Stimulated activated CD8-positive, alpha-beta memory T cell treated with anti-CD3 and anti-CD28 coated beads, Interleukin-2, amount 100 ng/mL, for 1 hour (primary cell): ENCODE measurements around the gene CCDC18.
"Not testable (repeated sequence)": the region's sequence is repeated elsewhere in the genome, so short reads cannot be mapped to it uniquely, and the experiment has no call there.

Source experiments
- DNase-seq, 2 donors: peaks; one replicate each; pipeline ENCODE4 v3.0.0-alpha.2; 2020; ENCODE audit warnings: low read depth in 2 of 2

CCDC18 gene

DNA sequence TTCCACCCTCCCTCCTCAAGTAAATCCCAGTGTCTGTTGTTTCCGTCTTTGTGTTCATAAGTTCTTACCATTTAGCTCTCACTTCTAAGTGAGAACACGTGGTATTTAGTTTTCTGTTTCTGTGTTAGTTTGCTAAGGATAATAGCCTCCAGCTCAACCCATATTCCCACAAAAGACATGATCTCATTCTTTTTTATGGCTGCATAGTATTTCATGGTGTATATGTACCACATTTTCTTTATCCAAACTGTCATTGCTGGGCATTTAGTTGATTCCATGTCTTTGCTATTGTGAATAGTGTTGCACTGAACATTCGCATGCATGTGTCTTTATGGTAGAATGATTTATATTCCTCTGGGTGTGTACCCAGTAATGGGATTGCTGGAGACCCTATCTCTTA is 5.9 kb upstream of the CCDC18 start:
- not testable (repeated sequence) for DNase-seq

- DNase-seq: no peak
These were observed 2.5 kb upstream of the CCDC18 start for GRCh38 chr1:93177991-93178390.

GRCh38 chr1:93178418-93178817 is 2.1 kb upstream of the CCDC18 start:
- DNase-seq: no peak

GRCh38 chr1:93179886-93180722 is 420 bp upstream of the CCDC18 start, which contains the start of gene TMED5:
TMED5 (minus strand) TSS chr1:93180413; CDS start chr1:93180242, 171 bp downstream.
- DNase-seq: peak; percentile 92 to 93

- DNase-seq: no peak
These were observed 6.1 kb downstream of the CCDC18 start for GRCh38 chr1:93186667-93187066.

DNA sequence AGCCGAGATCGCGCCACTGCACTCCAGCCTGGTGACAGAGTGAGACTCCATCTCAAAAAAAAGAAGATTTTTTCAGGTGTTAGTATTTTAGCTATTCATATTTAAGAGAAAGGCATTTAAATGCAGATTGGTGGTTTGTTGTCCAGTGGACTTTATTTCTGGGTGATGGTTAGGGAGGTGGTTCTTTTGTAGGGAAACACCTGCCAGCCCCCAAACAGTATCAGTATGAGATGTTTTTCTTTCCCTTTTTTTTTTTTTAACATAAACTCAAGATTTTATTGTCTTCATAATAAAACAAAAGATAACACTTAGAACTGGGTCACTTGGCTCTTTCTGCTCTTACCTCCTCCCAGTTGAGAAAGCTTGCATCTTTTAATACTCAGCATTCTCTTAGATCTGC is 9.9 kb downstream of the CCDC18 start:
- no peak for DNase-seq

- DNase-seq: no peak
These were observed 13.9 kb downstream of the CCDC18 start for GRCh38 chr1:93194231-93194990.

DNA sequence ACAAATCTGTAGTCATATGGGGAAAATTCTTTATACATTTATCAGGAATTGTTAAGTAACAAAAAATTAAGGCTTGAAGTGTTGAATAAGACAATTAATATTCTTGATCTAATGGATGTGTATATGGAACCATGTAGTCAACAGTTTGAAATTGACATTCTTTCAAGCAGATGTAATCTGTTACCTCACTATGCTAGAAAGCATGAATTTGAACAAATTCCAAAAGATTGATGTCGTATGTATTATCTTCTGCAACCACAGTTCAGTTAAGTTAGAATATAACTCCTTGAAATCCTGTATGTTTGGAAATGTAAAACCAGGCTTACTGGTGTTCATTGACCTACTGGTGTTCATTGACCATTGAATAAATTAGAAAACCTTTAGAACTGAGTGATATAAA is 16.1 kb downstream of the CCDC18 start:
- DNase-seq: no peak

- DNase-seq: no peak
These were observed 18.6 kb downstream of the CCDC18 start for GRCh38 chr1:93199150-93199549.

- no peak for DNase-seq
These were observed 19.6 kb downstream of the CCDC18 start for GRCh38 chr1:93200086-93200620.

GRCh38 chr1:93200714-93201113 is 20.2 kb downstream of the CCDC18 start:
- no peak for DNase-seq

- no peak for DNase-seq
These were observed 25.5 kb downstream of the CCDC18 start for GRCh38 chr1:93205892-93206566.

GRCh38 chr1:93206567-93206954 is 26.0 kb downstream of the CCDC18 start:
- no peak for DNase-seq

GRCh38 chr1:93207211-93207610 is 26.7 kb downstream of the CCDC18 start:
- no peak for DNase-seq

GRCh38 chr1:93215322-93215721 is 34.8 kb downstream of the CCDC18 start:
- no peak for DNase-seq

DNA sequence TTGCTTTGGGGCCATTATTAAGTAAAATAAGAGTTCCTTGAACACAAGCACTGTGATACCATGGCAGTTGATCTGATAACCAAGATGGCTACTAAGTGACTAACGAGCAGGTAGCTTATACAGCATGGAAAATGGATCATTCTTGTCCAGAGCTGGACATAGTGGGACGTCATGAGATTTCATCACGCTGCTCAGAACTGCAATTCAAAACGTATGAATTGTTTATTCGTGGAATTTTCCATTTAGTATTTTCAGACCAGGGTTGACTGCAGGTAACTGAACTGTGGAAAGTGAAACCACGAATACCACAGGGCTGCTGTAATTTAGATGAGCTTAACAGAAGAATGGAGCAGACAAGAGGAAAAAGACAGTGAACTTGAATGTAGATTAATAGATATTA is 38.9 kb downstream of the CCDC18 start:
- DNase-seq: no peak

DNA sequence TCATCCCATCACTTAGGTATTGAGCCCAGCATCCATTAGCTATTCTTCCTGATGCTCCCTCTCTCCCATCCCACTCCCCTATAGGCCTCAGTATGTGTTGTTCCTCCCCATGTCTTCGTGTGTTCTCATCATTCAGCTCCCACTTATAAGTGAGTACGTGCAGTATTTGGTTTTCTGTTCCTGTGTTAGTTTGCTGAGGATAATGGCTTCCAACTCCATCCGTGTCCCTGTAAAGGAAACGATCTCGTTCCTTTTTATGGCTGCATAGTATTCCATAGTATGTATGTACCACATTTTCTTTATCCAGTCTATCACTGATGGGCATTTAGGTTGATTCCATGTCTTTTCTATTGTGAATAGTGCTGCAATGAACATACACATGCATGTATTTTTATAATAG is 40.2 kb downstream of the CCDC18 start:
- DNase-seq: not testable (repeated sequence)

- DNase-seq: no peak
These were observed 41.4 kb downstream of the CCDC18 start for GRCh38 chr1:93221913-93222312.

GRCh38 chr1:93223023-93223675 is 42.6 kb downstream of the CCDC18 start:
- DNase-seq: no peak

DNA sequence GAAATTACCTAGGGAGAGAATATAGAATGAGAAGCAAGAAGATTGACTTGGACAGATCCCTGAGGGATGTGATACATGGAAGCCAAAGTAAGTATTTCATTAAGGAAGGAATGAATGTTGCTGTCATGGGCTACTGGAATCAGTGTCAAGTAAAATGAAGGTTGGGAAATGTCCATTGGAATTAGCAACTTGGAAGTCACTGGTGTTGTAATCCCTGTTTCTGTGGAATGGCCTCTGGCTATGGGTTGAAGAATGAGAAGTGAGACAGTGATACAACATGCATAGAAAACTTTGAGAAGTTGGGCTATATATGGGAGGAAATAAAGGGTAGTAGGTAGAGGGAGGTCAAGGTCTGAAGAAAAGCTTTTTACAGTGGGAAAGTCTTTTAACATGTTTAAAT is 54.7 kb downstream of the CCDC18 start:
- DNase-seq: no peak

DNA sequence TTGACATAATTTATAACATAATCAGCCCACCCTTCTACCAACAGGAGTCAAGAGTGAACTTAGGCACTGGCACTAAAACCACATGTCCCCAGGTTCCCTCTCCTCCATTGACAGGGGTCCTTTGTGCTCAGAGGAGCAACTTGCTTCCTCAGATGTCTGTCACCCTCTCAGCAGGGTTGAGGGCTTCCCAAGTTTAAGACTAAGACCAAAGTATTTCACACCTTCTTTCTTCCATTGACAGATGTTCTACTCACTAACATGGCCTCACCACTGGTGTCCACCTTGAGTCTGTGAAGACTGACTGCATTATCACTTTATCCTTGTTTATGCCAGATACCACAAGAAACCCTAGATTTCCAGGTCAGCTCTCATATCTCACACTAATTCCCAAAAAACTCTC is 56.5 kb downstream of the CCDC18 start:
- DNase-seq: no peak

DNA sequence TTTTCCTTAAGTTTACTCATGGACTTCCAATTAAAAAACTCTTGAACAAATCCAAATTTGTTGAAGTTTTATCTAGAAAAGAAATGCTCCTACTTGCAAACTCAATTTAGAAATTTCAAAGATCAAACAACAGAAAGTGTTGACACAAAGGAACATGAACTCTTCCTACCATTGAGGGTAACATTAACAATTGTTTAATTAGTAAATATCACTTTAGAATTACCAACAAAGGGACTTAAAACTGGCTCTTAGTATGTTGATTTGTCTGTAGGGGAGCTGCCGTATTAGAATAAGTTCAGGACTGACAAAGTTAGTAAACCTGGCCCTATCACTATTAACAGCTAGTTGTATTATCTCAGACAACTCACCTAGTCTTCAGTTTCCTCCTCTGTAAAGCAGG is 57.9 kb downstream of the CCDC18 start:
- DNase-seq: no peak
